ENCODE data around the gene WRNIP1. TPM values are rescaled to one million over a fixed set of nuclear protein-coding genes. Genes with fewer than 3 reads are reported as not detected.

The WRNIP1 gene
- total RNA-seq, 1 donor from 2014 or later = 40.4 TPM

- Mint-ChIP-seq H3K27ac (no peak overlapping the region), H3K4me1 (ENCODE audit: low read depth) (peaks cover 15% of the 10 kb centered on the region), H3K36me3 (ENCODE audit: insufficient read depth) (peaks cover 3% of the 10 kb centered on the region), H3K9me3 (ENCODE audit: low read depth) (no peaks in the 10 kb centered on the region), H3K27me3 (no peaks in the 10 kb centered on the region), H3K4me3 (ENCODE audit: low read depth) (no peak overlapping the region)
- TF ChIP-seq CTCF (IDR thresholded peaks at IDR 0.05; ENCODE audit: unreplicated experiment) = no peak
- DNase-seq (ENCODE audit: low spot score, unreplicated experiment) = no peak
Observed at GRCh38 chr6:2793534-2794151, 28.4 kb downstream of the WRNIP1 start.

GRCh38 chr6:2794171-2794730, 29.1 kb downstream of the WRNIP1 start:
- Mint-ChIP-seq H3K4me3 (ENCODE audit: low read depth) (no peak overlapping the region), H3K27me3 (no peaks in the 10 kb centered on the region), H3K4me1 (ENCODE audit: low read depth) (peaks cover 15% of the 10 kb centered on the region), H3K27ac (peak overlapping the region; percentile 12), H3K9me3 (ENCODE audit: low read depth) (no peaks in the 10 kb centered on the region), H3K36me3 (ENCODE audit: insufficient read depth) (peaks cover 3% of the 10 kb centered on the region)
- no peak for DNase-seq (ENCODE audit: low spot score, unreplicated experiment)
- TF ChIP-seq CTCF (IDR thresholded peaks at IDR 0.05; ENCODE audit: unreplicated experiment) = no peak

- no peak for TF ChIP-seq CTCF (IDR thresholded peaks at IDR 0.05; ENCODE audit: unreplicated experiment)
- no peak overlapping the region for H3K4me3 Mint-ChIP-seq (ENCODE audit: low read depth)
- no peaks in the 10 kb centered on the region for H3K9me3 Mint-ChIP-seq (ENCODE audit: low read depth)
- no peak for DNase-seq (ENCODE audit: low spot score, unreplicated experiment)
- H3K27ac Mint-ChIP-seq = no peak overlapping the region
- no peaks in the 10 kb centered on the region for H3K27me3 Mint-ChIP-seq
- H3K4me1 Mint-ChIP-seq (ENCODE audit: low read depth) = peaks cover 15% of the 10 kb centered on the region
- H3K36me3 Mint-ChIP-seq (ENCODE audit: insufficient read depth) = peaks cover 3% of the 10 kb centered on the region
Observed at GRCh38 chr6:2795162-2795561, 30.0 kb downstream of the WRNIP1 start.

- no peaks in the 10 kb centered on the region for H3K9me3 Mint-ChIP-seq (ENCODE audit: low read depth)
Observed at GRCh38 chr6:2795956-2796355, 30.8 kb downstream of the WRNIP1 start.

GRCh38 chr6:2796861-2797260, 31.7 kb downstream of the WRNIP1 start:
- no peaks in the 10 kb centered on the region for H3K9me3 Mint-ChIP-seq (ENCODE audit: low read depth)
- H3K4me1 Mint-ChIP-seq (ENCODE audit: low read depth) = peaks cover 13% of the 10 kb centered on the region
- peak overlapping the region; percentile 37 for H3K27ac Mint-ChIP-seq

More at GRCh38 chr6:2795956-2796355, 30.8 kb downstream of the WRNIP1 start:
- H3K27me3 Mint-ChIP-seq = no peaks in the 10 kb centered on the region
- no peak overlapping the region for H3K4me3 Mint-ChIP-seq (ENCODE audit: low read depth)
- DNase-seq (ENCODE audit: low spot score, unreplicated experiment) = no peak
- TF ChIP-seq CTCF (IDR thresholded peaks at IDR 0.05; ENCODE audit: unreplicated experiment) = no peak
- no peak overlapping the region for H3K27ac Mint-ChIP-seq
- peaks cover 3% of the 10 kb centered on the region for H3K36me3 Mint-ChIP-seq (ENCODE audit: insufficient read depth)
- H3K4me1 Mint-ChIP-seq (ENCODE audit: low read depth) = peaks cover 15% of the 10 kb centered on the region

More at GRCh38 chr6:2796861-2797260, 31.7 kb downstream of the WRNIP1 start:
- Mint-ChIP-seq H3K4me3 (ENCODE audit: low read depth) (no peak overlapping the region), H3K27me3 (no peaks in the 10 kb centered on the region), H3K36me3 (ENCODE audit: insufficient read depth) (peaks cover 3% of the 10 kb centered on the region)
- no peak for TF ChIP-seq CTCF (IDR thresholded peaks at IDR 0.05; ENCODE audit: unreplicated experiment)
- DNase-seq (ENCODE audit: low spot score, unreplicated experiment) = no peak
